GM21825 (cell line): ENCODE measurements around the gene DNMBP.
"Not testable (repeated sequence)": the region's sequence is repeated elsewhere in the genome, so short reads cannot be mapped to it uniquely, and the experiment has no call there.

Experiments used
- ATAC-seq: cut with Tn5 transposase; IDR thresholded peaks from one replicate; pipeline ENCODE4 v1.9.1; 2021; ENCODE audit warnings: mild to moderate bottlenecking, moderate library complexity; ENCODE audit not compliant: unreplicated experiment

DNMBP gene

GRCh38 chr10:99985637-99986036 is 24.1 kb downstream of the DNMBP start:
- ATAC-seq: not testable (repeated sequence)

- no peak for ATAC-seq
Measured at GRCh38 chr10:99984211-99985034, 25.3 kb downstream of the DNMBP start.

GRCh38 chr10:99983280-99983988 is 26.3 kb downstream of the DNMBP start:
- ATAC-seq: no peak

- no peak for ATAC-seq
Measured at GRCh38 chr10:99982728-99983127, 27.0 kb downstream of the DNMBP start.

- ATAC-seq: no peak
Measured at GRCh38 chr10:99981581-99982199, 28.1 kb downstream of the DNMBP start.

- ATAC-seq: no peak
Measured at GRCh38 chr10:99979066-99979685, 30.6 kb downstream of the DNMBP start.

GRCh38 chr10:99977916-99978315 is 31.8 kb downstream of the DNMBP start:
- no peak for ATAC-seq

- no peak for ATAC-seq
Measured at GRCh38 chr10:99976886-99977665, 32.7 kb downstream of the DNMBP start.

GRCh38 chr10:99975942-99976809 is 33.6 kb downstream of the DNMBP start:
- no peak for ATAC-seq

GRCh38 chr10:99975106-99975829 is 34.5 kb downstream of the DNMBP start:
- no peak for ATAC-seq

GRCh38 chr10:99973190-99973589 is 36.6 kb downstream of the DNMBP start:
- ATAC-seq: no peak

GRCh38 chr10:99967961-99968360 is 41.8 kb downstream of the DNMBP start:
- no peak for ATAC-seq

- ATAC-seq: no peak
Measured at GRCh38 chr10:99966306-99966705, 43.4 kb downstream of the DNMBP start.

GRCh38 chr10:99965700-99966099 is 44.0 kb downstream of the DNMBP start:
- ATAC-seq: no peak

- no peak for ATAC-seq
Measured at GRCh38 chr10:99964791-99965190, 45.0 kb downstream of the DNMBP start.

GRCh38 chr10:99963467-99964165 is 46.1 kb downstream of the DNMBP start:
- ATAC-seq: not testable (repeated sequence)

GRCh38 chr10:99958806-99959205 is 50.9 kb downstream of the DNMBP start:
- no peak for ATAC-seq

GRCh38 chr10:99958302-99958701 is 51.4 kb downstream of the DNMBP start:
- ATAC-seq: no peak
